NCI-H1417 (cell line): ENCODE results near the gene GRAP2.

Experiments
- DNase-seq, 3 experiments: peaks; one replicate each; lab custom pipeline; 2025; lab: John Stamatoyannopoulos, UW

Gene GRAP2

GRCh38 chr22:40014667-40015248 is 113.9 kb downstream of the GRAP2 start:
- DNase-seq: no peak

- no peak for DNase-seq
Observed at GRCh38 chr22:40015358-40015976, 114.6 kb downstream of the GRAP2 start.

GRCh38 chr22:40018051-40018450 is 117.2 kb downstream of the GRAP2 start:
- no peak for DNase-seq

- DNase-seq: no peak
Observed at GRCh38 chr22:40019100-40019499, 118.2 kb downstream of the GRAP2 start.

GRCh38 chr22:40020956-40021355 is 120.1 kb downstream of the GRAP2 start:
- peak in 1 of 3 experiments; percentile 83 for DNase-seq

GRCh38 chr22:40021401-40022000 is 120.6 kb downstream of the GRAP2 start:
- DNase-seq: peak; percentile 72 to 96 (median 91)

- peak in 1 of 3 experiments; percentile 34 for DNase-seq
Observed at GRCh38 chr22:40022536-40023240, 121.8 kb downstream of the GRAP2 start.
